NCI-H1092 (cell line): ENCODE results near the gene ATP6V1B1.
"Not testable (repeated sequence)": the region's sequence is repeated elsewhere in the genome, so short reads cannot be mapped to it uniquely, and the experiment has no call there.

Experiments
- DNase-seq: peaks from one replicate; lab custom pipeline; 2025; lab: John Stamatoyannopoulos, UW

ATP6V1B1 gene

DNA sequence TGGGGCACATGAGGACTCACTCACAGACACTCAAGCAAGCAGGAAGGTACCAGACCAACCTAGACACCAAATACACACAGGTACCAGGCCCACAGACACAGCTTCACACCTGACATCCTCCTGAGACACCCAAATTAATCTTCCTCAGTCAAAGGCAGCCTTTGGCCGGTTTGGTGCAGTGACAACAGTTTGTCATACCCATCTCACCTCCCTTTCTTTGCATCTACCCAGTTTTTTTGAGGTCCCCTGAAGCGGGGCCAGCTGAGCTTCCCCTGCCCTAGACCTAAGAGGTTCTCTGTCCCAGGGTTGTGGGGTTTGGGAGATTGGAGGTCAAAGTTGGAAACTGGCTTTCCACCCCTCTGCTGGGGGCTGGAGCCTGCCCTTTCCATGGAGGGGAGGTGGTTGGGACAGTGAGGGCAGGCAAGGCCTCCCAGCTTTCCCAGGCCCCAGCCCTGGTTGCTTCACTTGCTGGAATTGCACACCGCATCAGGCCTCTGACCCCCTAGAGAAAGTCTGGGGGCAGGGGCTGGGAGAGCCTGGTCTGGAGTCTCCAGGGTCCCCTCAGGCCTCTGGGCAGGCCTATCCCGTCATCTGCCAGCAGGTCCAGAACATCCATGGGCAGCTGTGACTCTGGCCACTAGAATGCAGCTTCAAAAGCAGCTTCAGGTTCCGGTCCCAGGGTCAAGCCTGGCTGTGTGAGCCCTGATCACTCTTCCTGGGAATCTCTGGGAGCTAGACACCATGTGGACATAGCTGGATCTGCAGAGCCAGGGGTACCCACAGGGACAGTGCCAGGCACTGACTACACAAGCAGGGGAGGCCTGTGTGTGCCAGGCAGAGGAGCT lies 71.5 kb downstream of the ATP6V1B1 start:
- no peak for DNase-seq

- no peak for DNase-seq
Measured at GRCh38 chr2:71008342-71008741, 72.6 kb downstream of the ATP6V1B1 start.

GRCh38 chr2:71011786-71012185 lies 76.1 kb downstream of the ATP6V1B1 start:
- not testable (repeated sequence) for DNase-seq
